Measurements from ENCODE around the gene CFP. TPM values are rescaled to one million over a fixed set of nuclear protein-coding genes. Genes with fewer than 3 reads are reported as not detected.

The CFP gene
- total RNA-seq, 1 experiment from 2014 or later, result 0.34 TPM

DNA sequence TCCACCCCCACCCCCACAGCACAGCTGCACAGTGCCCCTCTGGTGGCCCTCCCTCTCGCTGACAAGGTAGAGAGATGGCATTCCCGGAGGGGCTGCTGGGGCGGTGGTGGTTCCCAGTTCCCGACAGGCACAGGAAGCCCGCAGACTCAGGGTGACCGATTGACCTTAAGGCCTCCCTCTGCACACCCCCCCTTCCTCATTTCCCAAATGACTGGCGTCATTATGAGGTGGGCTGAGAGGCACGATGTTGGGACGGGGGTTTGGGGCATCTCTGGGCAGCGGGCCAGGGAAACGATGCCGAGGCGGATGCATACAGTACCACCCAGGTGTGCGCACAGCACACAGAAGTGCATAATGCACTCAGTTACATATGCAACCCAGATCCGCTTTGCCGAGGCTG, 51.0 kb downstream of the CFP start:
- no peak overlapping the region for H3K4me3 ChIP-seq (ENCODE audit: low read depth, low read length)
- ChIA-PET POLR2A (no interaction called here), CTCF (no interaction called here)
- H3K9me3 Mint-ChIP-seq (ENCODE audit: unreplicated experiment), result no peaks in the 10 kb centered on the region
- no peak for DNase-seq
- no peaks in the 10 kb centered on the region for H3K27me3 Mint-ChIP-seq (ENCODE audit: insufficient read depth, unreplicated experiment)
- no peaks in the 10 kb centered on the region for H3K4me1 ChIP-seq
- H3K27ac Mint-ChIP-seq (ENCODE audit: unreplicated experiment), result no peak overlapping the region
- H3K36me3 ChIP-seq (ENCODE audit: control insufficient read depth, insufficient read depth, low read length), result no peaks in the 10 kb centered on the region
- H3K36me3 Mint-ChIP-seq (ENCODE audit: insufficient read depth, unreplicated experiment), result peaks cover 2% of the 10 kb centered on the region
- TF ChIP-seq, protein P1, sequence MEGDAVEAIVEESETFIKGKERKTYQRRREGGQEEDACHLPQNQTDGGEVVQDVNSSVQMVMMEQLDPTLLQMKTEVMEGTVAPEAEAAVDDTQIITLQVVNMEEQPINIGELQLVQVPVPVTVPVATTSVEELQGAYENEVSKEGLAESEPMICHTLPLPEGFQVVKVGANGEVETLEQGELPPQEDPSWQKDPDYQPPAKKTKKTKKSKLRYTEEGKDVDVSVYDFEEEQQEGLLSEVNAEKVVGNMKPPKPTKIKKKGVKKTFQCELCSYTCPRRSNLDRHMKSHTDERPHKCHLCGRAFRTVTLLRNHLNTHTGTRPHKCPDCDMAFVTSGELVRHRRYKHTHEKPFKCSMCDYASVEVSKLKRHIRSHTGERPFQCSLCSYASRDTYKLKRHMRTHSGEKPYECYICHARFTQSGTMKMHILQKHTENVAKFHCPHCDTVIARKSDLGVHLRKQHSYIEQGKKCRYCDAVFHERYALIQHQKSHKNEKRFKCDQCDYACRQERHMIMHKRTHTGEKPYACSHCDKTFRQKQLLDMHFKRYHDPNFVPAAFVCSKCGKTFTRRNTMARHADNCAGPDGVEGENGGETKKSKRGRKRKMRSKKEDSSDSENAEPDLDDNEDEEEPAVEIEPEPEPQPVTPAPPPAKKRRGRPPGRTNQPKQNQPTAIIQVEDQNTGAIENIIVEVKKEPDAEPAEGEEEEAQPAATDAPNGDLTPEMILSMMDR (IDR thresholded peaks at IDR 0.05; ENCODE audit: insufficient read depth in 1 of 2, low read depth in 1 of 2, low read length in 1 of 2, severe bottlenecking in 1 of 2, unreplicated experiment in 1 of 2), result no peak
- H3K27me3 ChIP-seq (replicated peaks; ENCODE audit: control insufficient read depth, insufficient read depth, low read length), result no peaks in the 10 kb centered on the region
- intact Hi-C loops (cut with micrococcal nuclease; ENCODE audit: unreplicated experiment), result no loop called here
- no peaks in the 10 kb centered on the region for H3K4me1 Mint-ChIP-seq (ENCODE audit: low read depth, unreplicated experiment)
- H3K9me3 ChIP-seq, result no peaks in the 10 kb centered on the region
- no TSS peak for BruUV-seq (replicated peaks)
- no peak overlapping the region for H3K4me3 Mint-ChIP-seq (ENCODE audit: unreplicated experiment)

DNA sequence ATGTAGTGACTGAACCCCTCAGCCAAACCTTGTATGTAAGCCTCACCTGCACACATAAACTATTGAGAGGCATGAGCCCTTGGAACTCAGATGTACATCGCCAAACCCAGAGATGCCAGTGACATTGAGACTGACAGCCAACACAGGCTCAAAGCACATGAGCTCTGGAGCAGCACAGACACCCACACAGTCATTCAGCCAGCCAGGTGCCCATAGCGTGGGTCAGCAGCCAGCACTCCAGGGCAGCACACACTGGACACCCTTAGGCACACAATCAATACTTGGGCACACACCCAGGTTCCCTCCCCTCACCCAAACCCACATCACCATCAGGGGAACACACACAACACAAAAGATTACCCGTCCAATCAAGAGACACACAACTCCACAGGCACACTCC, 51.8 kb downstream of the CFP start:
- DNase-seq, result no peak
- TF ChIP-seq, protein P1 (IDR thresholded peaks at IDR 0.05; ENCODE audit: insufficient read depth in 1 of 2, low read depth in 1 of 2, low read length in 1 of 2, severe bottlenecking in 1 of 2, unreplicated experiment in 1 of 2), result no peak
- H3K27me3 Mint-ChIP-seq (ENCODE audit: insufficient read depth, unreplicated experiment), result no peaks in the 10 kb centered on the region
- H3K4me3 Mint-ChIP-seq (ENCODE audit: unreplicated experiment), result no peak overlapping the region
- H3K9me3 ChIP-seq, result no peaks in the 10 kb centered on the region
- no peaks in the 10 kb centered on the region for H3K4me1 Mint-ChIP-seq (ENCODE audit: low read depth, unreplicated experiment)
- no peaks in the 10 kb centered on the region for H3K9me3 Mint-ChIP-seq (ENCODE audit: unreplicated experiment)
- H3K36me3 Mint-ChIP-seq (ENCODE audit: insufficient read depth, unreplicated experiment), result peaks cover 5% of the 10 kb centered on the region
- intact Hi-C loops (cut with micrococcal nuclease; ENCODE audit: unreplicated experiment), result no loop called here
- BruUV-seq (replicated peaks), result no TSS peak
- H3K27ac Mint-ChIP-seq (ENCODE audit: unreplicated experiment), result no peak overlapping the region
- no peak overlapping the region for H3K4me3 ChIP-seq (ENCODE audit: low read depth, low read length)
- no peaks in the 10 kb centered on the region for H3K36me3 ChIP-seq (ENCODE audit: control insufficient read depth, insufficient read depth, low read length)
- ChIA-PET CTCF (no interaction called here), POLR2A (no interaction called here)
- H3K4me1 ChIP-seq, result no peaks in the 10 kb centered on the region
- no peaks in the 10 kb centered on the region for H3K27me3 ChIP-seq (replicated peaks; ENCODE audit: control insufficient read depth, insufficient read depth, low read length)

GRCh38 chrX:47577424-47577823, 52.3 kb downstream of the CFP start:
- no peaks in the 10 kb centered on the region for H3K36me3 ChIP-seq (ENCODE audit: control insufficient read depth, insufficient read depth, low read length)
- no peaks in the 10 kb centered on the region for H3K9me3 ChIP-seq
- no peaks in the 10 kb centered on the region for H3K27me3 ChIP-seq (replicated peaks; ENCODE audit: control insufficient read depth, insufficient read depth, low read length)
- peaks cover 10% of the 10 kb centered on the region for H3K36me3 Mint-ChIP-seq (ENCODE audit: insufficient read depth, unreplicated experiment)
- H3K27ac Mint-ChIP-seq (ENCODE audit: unreplicated experiment), result no peak overlapping the region
- no peak overlapping the region for H3K4me3 Mint-ChIP-seq (ENCODE audit: unreplicated experiment)
- CTCF ChIA-PET, result no interaction called here
- H3K4me3 ChIP-seq (ENCODE audit: low read depth, low read length), result no peak overlapping the region
- no peaks in the 10 kb centered on the region for H3K27me3 Mint-ChIP-seq (ENCODE audit: insufficient read depth, unreplicated experiment)
- BruUV-seq (replicated peaks), result no TSS peak
- intact Hi-C loops (cut with micrococcal nuclease; ENCODE audit: unreplicated experiment), result no loop called here
- TF ChIP-seq, protein P1 (IDR thresholded peaks at IDR 0.05; ENCODE audit: insufficient read depth in 1 of 2, low read depth in 1 of 2, low read length in 1 of 2, severe bottlenecking in 1 of 2, unreplicated experiment in 1 of 2), result no peak
- no peaks in the 10 kb centered on the region for H3K4me1 Mint-ChIP-seq (ENCODE audit: low read depth, unreplicated experiment)
- DNase-seq, result no peak
- POLR2A ChIA-PET, result no interaction called here
- no peaks in the 10 kb centered on the region for H3K9me3 Mint-ChIP-seq (ENCODE audit: unreplicated experiment)
- H3K4me1 ChIP-seq, result no peaks in the 10 kb centered on the region
